Hepatocyte (in vitro differentiated cells): Measurements from ENCODE around the gene ATP6V0A4. TPM values are rescaled to one million over a fixed set of nuclear protein-coding genes. Genes with fewer than 3 reads are reported as not detected.

Experiments used
- DNase-seq: peaks from one replicate; pipeline ENCODE4 v3.0.0-alpha.2; 2016; ENCODE audit warnings: low spot score
- H2AFZ ChIP-seq: fragments of 200-600 bp; sonication (generic); 2 replicates; pipeline ENCODE4 v1.6.0; 2016; ENCODE audit warnings: antibody characterized with exemption, mild to moderate bottlenecking
- H3K27ac ChIP-seq: fragments of 200-600 bp; sonication (generic); 2 replicates; pipeline ENCODE4 v1.5.1; 2016; ENCODE audit warnings: mild to moderate bottlenecking
- H3K27me3 ChIP-seq: fragments of 200-600 bp; sonication (generic); 2 replicates; pipeline ENCODE4 v1.6.1; 2016
- H3K36me3 ChIP-seq: fragments of 200-600 bp; sonication (generic); replicated peaks from 2 replicates; pipeline ENCODE4 v1.5.1; 2016; ENCODE audit warnings: low read depth; ENCODE audit not compliant: insufficient read depth
- H3K4me1 ChIP-seq: fragments of 200-600 bp; sonication (generic); 2 replicates; pipeline ENCODE4 v1.5.1; 2016; ENCODE audit warnings: mild to moderate bottlenecking, moderate library complexity; ENCODE audit not compliant: insufficient read depth
- H3K4me2 ChIP-seq: fragments of 200-600 bp; sonication (generic); 2 replicates; pipeline ENCODE4 v1.6.0; 2016
- H3K4me3 ChIP-seq: fragments of 200-600 bp; sonication (generic); 2 replicates; pipeline ENCODE4 v1.5.1; 2016; ENCODE audit warnings: mild to moderate bottlenecking
- H3K79me2 ChIP-seq: fragments of 200-600 bp; sonication (generic); 2 replicates; pipeline ENCODE4 v1.6.0; 2017; ENCODE audit warnings: mild to moderate bottlenecking
- H3K9me2 ChIP-seq: fragments of 200-600 bp; sonication (generic); replicated peaks from 2 replicates; pipeline ENCODE4 v1.6.0; 2017; ENCODE audit warnings: mild to moderate bottlenecking; ENCODE audit not compliant: insufficient read depth
- H3K9me3 ChIP-seq: fragments of 200-600 bp; sonication (generic); 2 replicates; pipeline ENCODE4 v1.5.1; 2016; ENCODE audit warnings: low read depth, mild to moderate bottlenecking
- H4K20me1 ChIP-seq: fragments of 200-600 bp; sonication (generic); 2 replicates; pipeline ENCODE4 v1.6.0; 2016; ENCODE audit warnings: mild to moderate bottlenecking; ENCODE audit not compliant: insufficient read depth, poor library complexity, severe bottlenecking
- CTCF ChIP-seq: fragments of 200-600 bp; sonication (generic); IDR thresholded peaks from 2 replicates; pipeline ENCODE4 v1.5.1; 2016; ENCODE audit warnings: antibody characterized with exemption, mild to moderate bottlenecking; ENCODE audit not compliant: poor library complexity
- EZH2 ChIP-seq: fragments of 200-600 bp; sonication (generic); IDR thresholded peaks from 2 replicates; pipeline ENCODE4 v1.6.1; 2016; ENCODE audit warnings: antibody characterized with exemption, mild to moderate bottlenecking, borderline replicate concordance
- EZH2phosphoT487 ChIP-seq: fragments of 200-600 bp; sonication (generic); IDR thresholded peaks from one replicate; pipeline ENCODE4 v1.6.1; 2018; ENCODE audit warnings: antibody characterized with exemption, mild to moderate bottlenecking, low read depth, moderate library complexity; ENCODE audit not compliant: unreplicated experiment, severe bottlenecking
- WGBS: methylation state at CpG from one replicate; pipeline ENCODE4 v1.1.6; 2016; ENCODE audit warnings: low lambda C conversion rate; ENCODE audit errors: missing lambda C conversion rate; 5-methylcytosine and 5-hydroxymethylcytosine counted together
- polyA plus RNA-seq: library from polyadenylated mRNA; unstranded; fragments of >200 nt; fragmentation: Nextera tagmentation; extraction: Ambion mirVana; gene quantifications from 2 replicates; pipeline ENCODE4 v1.2.1, GENCODE V29; 2016
- total RNA-seq: library from RNA; depleted of rRNA; stranded (reverse); fragments of >200 nt; gene quantifications from 2 replicates; pipeline ENCODE4 v1.2.3, GENCODE V29; 2014

ATP6V0A4 gene
- total and polyA plus RNA-seq, 2 experiments from 2014 or later: 0.34 to 1.1 TPM

GRCh38 chr7:138804618-138805017 lies 6.6 kb upstream of the ATP6V0A4 start:
- H3K4me3 ChIP-seq: no peak overlapping the region
- WGBS: 96% methylated on average over 1 of the region's 1 CpG
- TF ChIP-seq CTCF (no peak), EZH2phosphoT487 (no peak), EZH2 (no peak)

GRCh38 chr7:138802706-138803105 lies 4.7 kb upstream of the ATP6V0A4 start:
- over 99% methylated on average over 18 of the region's 18 CpGs for WGBS
- DNase-seq: no peak

More at GRCh38 chr7:138804618-138805017, 6.6 kb upstream of the ATP6V0A4 start:
- Histone ChIP-seq H4K20me1 (no peaks in the 10 kb centered on the region), H3K9me2 (no peaks in the 10 kb centered on the region), H3K9me3 (no peaks in the 10 kb centered on the region), H3K27ac (no peak overlapping the region), H3K27me3 (no peaks in the 10 kb centered on the region), H3K4me2 (no peak overlapping the region), H2AFZ (no peak overlapping the region), H3K4me1 (no peaks in the 10 kb centered on the region), H3K79me2 (no peaks in the 10 kb centered on the region), H3K36me3 (no peaks in the 10 kb centered on the region)
- no peak for DNase-seq

DNA sequence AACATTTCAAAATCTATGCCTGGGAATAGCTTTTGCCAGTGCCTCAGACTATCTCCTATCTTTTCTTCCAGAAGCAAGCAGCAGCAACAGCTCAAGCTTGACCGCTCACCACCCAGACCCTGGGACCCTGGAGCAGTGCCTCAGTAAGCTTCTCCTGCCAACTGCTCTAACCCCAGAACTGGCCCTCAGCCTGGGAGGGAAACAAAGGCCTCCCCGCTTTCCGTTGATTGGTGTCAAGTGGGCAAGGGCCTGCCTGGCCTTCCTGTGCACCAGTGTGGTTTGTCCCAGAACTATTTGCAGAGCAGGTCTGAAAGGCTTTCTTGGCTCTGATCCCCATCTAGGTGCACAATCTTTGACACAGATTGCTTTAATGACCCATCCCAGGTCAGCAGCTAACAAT lies 3.3 kb upstream of the ATP6V0A4 start:
- Histone ChIP-seq H3K27ac (no peak overlapping the region), H3K4me1 (no peaks in the 10 kb centered on the region), H2AFZ (no peak overlapping the region), H3K79me2 (no peaks in the 10 kb centered on the region), H3K27me3 (no peaks in the 10 kb centered on the region), H3K4me2 (no peak overlapping the region), H3K9me3 (no peaks in the 10 kb centered on the region), H3K4me3 (no peak overlapping the region), H3K36me3 (no peaks in the 10 kb centered on the region), H3K9me2 (no peaks in the 10 kb centered on the region), H4K20me1 (no peaks in the 10 kb centered on the region)
- 95% methylated on average over 3 of the region's 3 CpGs for WGBS
- no peak for DNase-seq
- TF ChIP-seq EZH2phosphoT487: no peak
- TF ChIP-seq EZH2: no peak

More at GRCh38 chr7:138802706-138803105, 4.7 kb upstream of the ATP6V0A4 start:
- Histone ChIP-seq H3K4me1 (no peaks in the 10 kb centered on the region), H4K20me1 (no peaks in the 10 kb centered on the region), H3K27me3 (no peaks in the 10 kb centered on the region), H3K79me2 (no peaks in the 10 kb centered on the region), H3K4me3 (no peak overlapping the region), H2AFZ (no peak overlapping the region), H3K9me3 (no peaks in the 10 kb centered on the region), H3K36me3 (no peaks in the 10 kb centered on the region), H3K9me2 (no peaks in the 10 kb centered on the region), H3K4me2 (no peak overlapping the region), H3K27ac (no peak overlapping the region)
- TF ChIP-seq EZH2phosphoT487 (no peak), CTCF (no peak), EZH2 (no peak)

- WGBS: 84% methylated on average over 7 of the region's 7 CpGs
- no peaks in the 10 kb centered on the region for H3K36me3 ChIP-seq
- TF ChIP-seq EZH2phosphoT487: no peak
- TF ChIP-seq EZH2: no peak
- TF ChIP-seq CTCF: no peak
- H3K27me3 ChIP-seq: no peaks in the 10 kb centered on the region
- H3K4me3 ChIP-seq: no peak overlapping the region
- no peak overlapping the region for H3K4me2 ChIP-seq
- no peak overlapping the region for H2AFZ ChIP-seq
- DNase-seq: no peak
- H3K79me2 ChIP-seq: no peaks in the 10 kb centered on the region
- no peaks in the 10 kb centered on the region for H4K20me1 ChIP-seq
- H3K4me1 ChIP-seq: no peaks in the 10 kb centered on the region
- no peak overlapping the region for H3K27ac ChIP-seq
- H3K9me3 ChIP-seq: no peaks in the 10 kb centered on the region
- no peaks in the 10 kb centered on the region for H3K9me2 ChIP-seq
These were observed 1.5 kb upstream of the ATP6V0A4 start for GRCh38 chr7:138799336-138800000.
